Type B pancreatic cell (in vitro differentiated cells): ENCODE measurements around the gene FNBP1L. TPM values are rescaled to one million over a fixed set of nuclear protein-coding genes. Genes with fewer than 3 reads are reported as not detected.

Experiments
- DNase-seq: peaks from one replicate; pipeline ENCODE4 v3.0.0; 2021; ENCODE audit warnings: mixed read lengths; ENCODE audit not compliant: unreplicated experiment; ENCODE audit errors: extremely low spot score
- H3K27ac Mint-ChIP-seq: 2 replicates; pipeline ENCODE4 v1.8.0; 2021; ENCODE audit warnings: mild to moderate bottlenecking, mixed read lengths
- H3K27me3 Mint-ChIP-seq: 2 replicates; pipeline ENCODE4 v1.8.0; 2021; ENCODE audit warnings: mixed read lengths
- H3K36me3 Mint-ChIP-seq: 2 replicates; pipeline ENCODE4 v1.8.0; 2021; ENCODE audit warnings: mixed read lengths
- H3K4me1 Mint-ChIP-seq: one replicate; pipeline ENCODE4 v1.8.0; 2021; ENCODE audit warnings: mixed read lengths; ENCODE audit not compliant: unreplicated experiment
- H3K4me3 Mint-ChIP-seq: 2 replicates; pipeline ENCODE4 v1.8.0; 2021; ENCODE audit warnings: mild to moderate bottlenecking, mixed read lengths
- H3K9me3 Mint-ChIP-seq: 2 replicates; pipeline ENCODE4 v1.8.0; 2021; ENCODE audit warnings: mixed read lengths
- CTCF ChIP-seq: fragments of 200-600 bp; sonication (generic); conservative IDR thresholded peaks from 2 replicates; pipeline ENCODE4 v1.5.0; 2021; ENCODE audit warnings: antibody characterized with exemption, mild to moderate bottlenecking
- total RNA-seq: library from RNA; stranded (reverse); gene quantifications from 2 replicates; pipeline ENCODE4 v1.2.1, GENCODE V29; 2021; ENCODE audit warnings: low replicate concordance

The FNBP1L gene
- total RNA-seq, 1 donor from 2014 or later = 74.7 TPM

- Mint-ChIP-seq H3K36me3 (peaks cover 9% of the 10 kb centered on the region), H3K27ac (peak overlapping the region; percentile 4), H3K4me3 (no peak overlapping the region), H3K4me1 (peaks cover 33% of the 10 kb centered on the region), H3K27me3 (no peaks in the 10 kb centered on the region), H3K9me3 (peaks cover 4% of the 10 kb centered on the region)
- no peak for TF ChIP-seq CTCF
- no peak for DNase-seq
Measured at GRCh38 chr1:93488207-93488606, 40.3 kb downstream of the FNBP1L start.

- peaks cover 7% of the 10 kb centered on the region for H3K9me3 Mint-ChIP-seq
- H3K4me3 Mint-ChIP-seq = no peak overlapping the region
- H3K36me3 Mint-ChIP-seq = peaks cover 12% of the 10 kb centered on the region
- no peak for TF ChIP-seq CTCF
- no peak for DNase-seq
- H3K27ac Mint-ChIP-seq = no peak overlapping the region
- no peaks in the 10 kb centered on the region for H3K27me3 Mint-ChIP-seq
- H3K4me1 Mint-ChIP-seq = peaks cover 31% of the 10 kb centered on the region
Measured at GRCh38 chr1:93489756-93490155, 41.8 kb downstream of the FNBP1L start.

GRCh38 chr1:93490357-93490756 lies 42.4 kb downstream of the FNBP1L start:
- DNase-seq = no peak
- H3K27me3 Mint-ChIP-seq = no peaks in the 10 kb centered on the region
- H3K27ac Mint-ChIP-seq = peak overlapping the region; percentile 75
- no peak overlapping the region for H3K4me3 Mint-ChIP-seq
- peaks cover 11% of the 10 kb centered on the region for H3K9me3 Mint-ChIP-seq
- H3K36me3 Mint-ChIP-seq = peaks cover 17% of the 10 kb centered on the region
- H3K4me1 Mint-ChIP-seq = peaks cover 31% of the 10 kb centered on the region
- no peak for TF ChIP-seq CTCF

- Mint-ChIP-seq H3K4me1 (peaks cover 13% of the 10 kb centered on the region), H3K9me3 (peaks cover 7% of the 10 kb centered on the region), H3K27me3 (no peaks in the 10 kb centered on the region), H3K36me3 (peaks cover 25% of the 10 kb centered on the region), H3K4me3 (no peak overlapping the region), H3K27ac (no peak overlapping the region)
- DNase-seq = no peak
- TF ChIP-seq CTCF = no peak
Measured at GRCh38 chr1:93495911-93496310, 48.0 kb downstream of the FNBP1L start.

GRCh38 chr1:93496520-93496919 lies 48.6 kb downstream of the FNBP1L start:
- Mint-ChIP-seq H3K4me3 (no peak overlapping the region), H3K9me3 (peaks cover 7% of the 10 kb centered on the region), H3K27ac (no peak overlapping the region), H3K36me3 (peaks cover 25% of the 10 kb centered on the region), H3K4me1 (peaks cover 13% of the 10 kb centered on the region), H3K27me3 (no peaks in the 10 kb centered on the region)
- no peak for DNase-seq
- no peak for TF ChIP-seq CTCF

GRCh38 chr1:93499075-93499474 lies 51.2 kb downstream of the FNBP1L start:
- Mint-ChIP-seq H3K27me3 (no peaks in the 10 kb centered on the region), H3K27ac (no peak overlapping the region), H3K36me3 (peaks cover 37% of the 10 kb centered on the region), H3K4me1 (peaks cover 16% of the 10 kb centered on the region), H3K4me3 (no peak overlapping the region), H3K9me3 (peaks cover 7% of the 10 kb centered on the region)
- TF ChIP-seq CTCF = no peak
- DNase-seq = no peak
